Measurements from ENCODE around the gene ISCU.

- no peak for TF ChIP-seq POLR2A (IDR thresholded peaks at IDR 0.05)
- no peak for TF ChIP-seq CTCF (IDR thresholded peaks at IDR 0.05)
- no peak for TF ChIP-seq EP300 (IDR thresholded peaks at IDR 0.05)
- no peak for TF ChIP-seq POLR2AphosphoS5 (IDR thresholded peaks at IDR 0.05)
Observed at GRCh38 chr12:108607981-108608600, 45.7 kb downstream of the ISCU start.
